ENCODE data around the gene TNPO1. TPM values are rescaled to one million over a fixed set of nuclear protein-coding genes. Genes with fewer than 3 reads are reported as not detected.

The TNPO1 gene
- total and polyA plus RNA-seq, 2 of the 8 experiments (the other 6 are each of a cell fraction or from before 2014, with no cell fraction given), result 38.5 to 211 TPM

- no peak overlapping the region for H3K9ac ChIP-seq (replicated peaks in 1 of 4; ENCODE audit: extremely low read depth in 1 of 4, low read depth in 3 of 4, low read length in 3 of 4)
- no peak overlapping the region for H3K18ac ChIP-seq (ENCODE audit: extremely low read depth, low read length)
- 88% methylated on average over 1 of the region's 1 CpG; no CpG with 5 or more reads in 1 of the 2 experiments for WGBS, 2 experiments (ENCODE audit: extremely low coverage in 1 of 2, insufficient coverage in 1 of 2, insufficient read length in 1 of 2, insufficient replicate concordance in 2 of 2, low coverage in 1 of 2, low lambda C conversion rate in 2 of 2, missing lambda C conversion rate in 1 of 2)
- no peak overlapping the region for H4K91ac ChIP-seq (replicated peaks; ENCODE audit: insufficient read length, low read length)
- peaks cover 3% of the 10 kb centered on the region; the same call in 1 of the 2 replicates for H3K79me1 ChIP-seq (ENCODE audit: low read depth, low read length)
- no peak overlapping the region for H2BK5ac ChIP-seq (ENCODE audit: low read depth, low read length)
- no peak overlapping the region for H4K5ac ChIP-seq (ENCODE audit: insufficient read length, low read depth, low read length)
- FAIRE-seq, result no peak
- no peak overlapping the region for H2BK20ac ChIP-seq (ENCODE audit: low read length)
- H2AK5ac ChIP-seq (ENCODE audit: low read depth, low read length), result no peak overlapping the region
- H3K27me3 ChIP-seq (replicated peaks in 1 of 4; ENCODE audit: control insufficient read depth in 3 of 4, extremely low read depth in 1 of 4, insufficient read depth in 3 of 4, low read length in 3 of 4), result no peaks in the 10 kb centered on the region
- H4K8ac ChIP-seq (ENCODE audit: extremely low read depth, insufficient read depth, low read length), result no peak overlapping the region
- H4K20me1 ChIP-seq (replicated peaks in 1 of 2; ENCODE audit: control insufficient read depth in 1 of 2, insufficient read depth in 2 of 2, low read length in 2 of 2), result peaks cover 1 to 5% of the 10 kb centered on the region in 2 experiments
- H3K56ac ChIP-seq (replicated peaks; ENCODE audit: insufficient read length, low read depth, low read length), result no peak overlapping the region
- no peaks in the 10 kb centered on the region for H3K9me3 ChIP-seq (ENCODE audit: insufficient read depth in 2 of 2, low read depth in 1 of 2, low read length in 1 of 2)
- no peak overlapping the region for H3K14ac ChIP-seq (ENCODE audit: insufficient read length)
- no peak overlapping the region for H2BK12ac ChIP-seq (ENCODE audit: low read depth, low read length)
- no peak overlapping the region for H3K27ac ChIP-seq (ENCODE audit: low read depth, low read length)
- H3K4me2 ChIP-seq (ENCODE audit: insufficient read depth in 1 of 2, low read depth in 2 of 2, low read length in 2 of 2), result no peak overlapping the region
- POLR2A ChIA-PET (ENCODE audit: partially characterized antibody), result interaction anchor here (1.0 to 1.4 kb wide), 4 partner anchors 9 to 23 kb away, joined by 3 to 4 read pairs (median 4); no protein-coding TSS in a partner anchor
- CTCF ChIA-PET (ENCODE audit: partially characterized antibody), result interaction anchor here (1.2 to 2.3 kb wide), 4 partner anchors 8 to 374 kb away, joined by 3 to 8 read pairs (median 4); no protein-coding TSS in a partner anchor
- H3K23me2 ChIP-seq (ENCODE audit: low read depth, low read length), result no peaks in the 10 kb centered on the region
- H3K4ac ChIP-seq (replicated peaks; ENCODE audit: insufficient read length, low read depth, low read length), result no peak overlapping the region
- no peaks in the 10 kb centered on the region for H3K36me3 ChIP-seq (ENCODE audit: control insufficient read depth in 2 of 4, insufficient read depth in 4 of 4, low read length in 3 of 4)
- no peak overlapping the region for H3K23ac ChIP-seq (ENCODE audit: insufficient read length)
- no peak for DNase-seq (ENCODE audit: low read depth in 1 of 2, low spot score in 2 of 2)
- H3K4me3 ChIP-seq (ENCODE audit: extremely low read depth in 1 of 4, insufficient read depth in 2 of 4, low read depth in 3 of 4, low read length in 4 of 4), result no peak overlapping the region
- H2BK15ac ChIP-seq (ENCODE audit: low read length), result no peak overlapping the region
- H3K4me1 ChIP-seq (replicated peaks in 1 of 4; ENCODE audit: control insufficient read depth in 3 of 4, insufficient read depth in 4 of 4, low read length in 3 of 4), result peaks cover 0 to 3% (median 0%) of the 10 kb centered on the region in 4 experiments; a peak in 2 of 7 replicates
- peaks cover 2 to 21% of the 10 kb centered on the region in 2 experiments; a peak in 2 of 4 replicates for H3K79me2 ChIP-seq (ENCODE audit: control insufficient read depth in 1 of 2, insufficient read depth in 2 of 2, low read length in 2 of 2)
- no peak overlapping the region for H2BK120ac ChIP-seq (replicated peaks; ENCODE audit: low read depth, low read length)
- H2AFZ ChIP-seq (ENCODE audit: low read length), result no peak overlapping the region
- TF ChIP-seq TBP (IDR thresholded peaks at IDR 0.05; ENCODE audit: low read depth, low read length), result no peak
- no peak for TF ChIP-seq KDM4A (IDR thresholded peaks at IDR 0.05; ENCODE audit: low read depth, low read length, severe bottlenecking)
- TF ChIP-seq CBX8 (IDR thresholded peaks at IDR 0.05; ENCODE audit: borderline replicate concordance, low read depth, low read length), result no peak
- TF ChIP-seq CTBP2 (IDR thresholded peaks at IDR 0.05; ENCODE audit: borderline replicate concordance, insufficient read depth, insufficient read length, low read length), result no peak
- no peak for TF ChIP-seq POU5F1 (IDR thresholded peaks at IDR 0.05; ENCODE audit: low read depth, low read length)
- no peak for TF ChIP-seq TAF1 (IDR thresholded peaks at IDR 0.05; ENCODE audit: low read depth, low read length)
- TF ChIP-seq TEAD4 (IDR thresholded peaks at IDR 0.05; ENCODE audit: low read depth, low read length), result no peak
- TF ChIP-seq POLR2A (IDR thresholded peaks at IDR 0.05; ENCODE audit: control extremely low read depth in 1 of 2, low read depth in 2 of 2, low read length in 2 of 2), result no peak
- TF ChIP-seq CEBPB (IDR thresholded peaks at IDR 0.05; ENCODE audit: low read depth, low read length), result no peak
- no peak for TF ChIP-seq CTCF (IDR thresholded peaks at IDR 0.05; ENCODE audit: control extremely low read depth in 1 of 3, insufficient read depth in 1 of 3, low read depth in 1 of 3, low read length in 3 of 3)
These were observed 25.5 kb downstream of the TNPO1 start for GRCh38 chr5:72841756-72842535.

Data from H1 (cell line).